ENCODE results near the gene SPATA33.
"Not testable (repeated sequence)": the region's sequence is repeated elsewhere in the genome, so short reads cannot be mapped to it uniquely, and the experiment has no call there.

Gene SPATA33

DNA sequence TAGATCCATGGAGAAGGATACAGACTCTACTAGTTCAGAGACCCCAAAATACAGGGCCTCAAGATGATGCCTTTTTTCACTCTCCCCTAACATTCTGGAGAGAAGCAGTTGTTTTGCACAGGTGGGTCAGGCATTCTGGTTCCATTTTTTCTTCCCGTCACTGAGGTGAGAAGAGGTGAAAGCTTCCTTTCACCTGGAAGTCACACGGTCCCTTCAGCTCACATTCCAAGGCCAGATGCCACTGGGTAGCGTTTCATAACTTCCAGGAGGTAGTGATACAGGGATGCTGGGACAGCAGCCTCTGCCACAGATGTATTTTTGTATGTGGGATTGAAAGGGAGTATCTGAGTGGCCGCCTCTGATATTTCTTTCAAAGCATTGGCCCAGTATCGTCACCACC, 30.8 kb downstream of the SPATA33 start:
- no peak for DNase-seq (ENCODE audit: low spot score in 2 of 2)
- Histone ChIP-seq H3K36me3 (replicated peaks) (peaks cover 26% of the 10 kb centered on the region), H3K4me1 (peaks cover 7% of the 10 kb centered on the region), H3K4me3 (no peak overlapping the region), H3K27me3 (ENCODE audit: low read depth) (no peaks in the 10 kb centered on the region), H3K9me3 (peaks cover 10% of the 10 kb centered on the region)
- in situ Hi-C loops (cut with MboI; ENCODE audit: low sequenced_read_pairs): no loop called here

DNA sequence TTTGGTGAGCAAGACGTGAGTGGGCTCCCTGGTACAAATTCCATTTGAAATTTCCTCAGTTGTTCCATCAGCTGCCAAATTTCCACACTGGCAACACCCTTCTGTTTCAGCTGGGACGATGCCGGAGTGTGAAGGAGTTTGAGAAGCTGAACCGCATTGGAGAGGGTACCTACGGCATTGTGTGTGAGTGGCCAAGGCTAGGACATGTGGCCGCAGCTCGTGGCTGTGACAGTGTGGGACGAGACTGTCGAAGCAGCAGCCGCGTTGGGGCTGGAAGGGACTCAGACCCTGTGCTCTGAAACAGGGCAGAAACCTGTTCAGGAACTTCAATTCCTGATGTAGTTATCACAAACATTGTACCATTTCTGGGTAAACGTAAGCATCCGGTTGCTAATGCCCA, 31.5 kb downstream of the SPATA33 start:
- Histone ChIP-seq H3K9me3 (peaks cover 10% of the 10 kb centered on the region), H3K4me1 (peaks cover 7% of the 10 kb centered on the region), H3K27me3 (ENCODE audit: low read depth) (no peaks in the 10 kb centered on the region), H3K36me3 (replicated peaks) (peaks cover 33% of the 10 kb centered on the region), H3K4me3 (no peak overlapping the region)
- in situ Hi-C loops (cut with MboI; ENCODE audit: low sequenced_read_pairs): no loop called here
- no peak for DNase-seq (ENCODE audit: low spot score in 2 of 2)

DNA sequence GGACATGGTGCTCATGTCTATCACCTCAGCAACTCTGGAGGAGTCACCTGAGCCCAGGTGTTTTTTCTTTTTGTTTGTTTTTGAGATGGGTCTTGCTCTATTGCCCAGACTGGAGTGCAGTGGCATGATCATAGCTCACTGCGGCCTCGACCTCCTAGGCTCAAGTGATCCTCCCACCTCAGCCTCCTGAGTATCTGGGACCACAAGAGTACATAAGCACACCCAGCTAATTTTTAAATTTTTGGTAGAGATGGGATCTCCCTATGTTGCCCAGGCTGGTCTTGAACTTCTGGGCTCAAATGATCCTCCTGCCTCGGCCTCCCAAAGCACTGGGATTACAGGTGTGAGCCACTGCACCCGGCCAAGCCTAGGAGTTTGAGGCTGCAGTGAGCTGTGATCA, 32.0 kb downstream of the SPATA33 start:
- in situ Hi-C loops (cut with MboI; ENCODE audit: low sequenced_read_pairs); H3K27me3 ChIP-seq (ENCODE audit: low read depth); H3K9me3 ChIP-seq; DNase-seq (ENCODE audit: low spot score in 2 of 2); H3K4me3 ChIP-seq; H3K4me1 ChIP-seq: not testable (repeated sequence)
- H3K36me3 ChIP-seq (replicated peaks): peaks cover 36% of the 10 kb centered on the region

DNA sequence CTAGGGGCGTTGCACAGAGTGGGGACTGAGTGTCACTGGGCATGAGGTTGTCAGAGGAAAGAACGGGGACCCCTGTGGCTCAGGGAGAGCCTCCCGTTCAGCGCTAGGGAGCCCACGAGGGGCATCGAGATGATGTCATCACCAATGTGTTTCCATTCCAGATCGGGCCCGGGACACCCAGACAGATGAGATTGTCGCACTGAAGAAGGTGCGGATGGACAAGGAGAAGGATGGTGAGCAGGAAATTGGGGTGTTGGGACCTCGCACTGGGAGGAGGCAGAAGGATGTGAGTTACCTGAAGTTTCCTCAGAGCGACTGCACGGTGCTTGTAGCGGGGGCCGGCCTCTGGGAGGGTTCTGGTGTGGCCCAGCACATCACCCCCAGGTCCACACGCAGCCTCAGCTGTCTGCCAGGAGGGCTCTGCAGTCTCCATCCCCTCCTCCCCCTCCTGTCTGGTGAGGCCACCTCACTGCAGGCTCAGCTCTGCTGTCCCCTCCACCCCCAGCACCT, 32.8 kb downstream of the SPATA33 start:
- peaks cover 5% of the 10 kb centered on the region; the same call in 1 of the 2 replicates for H3K9me3 ChIP-seq
- peaks cover 7% of the 10 kb centered on the region for H3K4me1 ChIP-seq
- no peaks in the 10 kb centered on the region for H3K27me3 ChIP-seq (ENCODE audit: low read depth)
- in situ Hi-C loops (cut with MboI; ENCODE audit: low sequenced_read_pairs): no loop called here
- no peak overlapping the region for H3K4me3 ChIP-seq
- H3K36me3 ChIP-seq (replicated peaks): peaks cover 43% of the 10 kb centered on the region
- no peak for DNase-seq (ENCODE audit: low spot score in 2 of 2)

DNA sequence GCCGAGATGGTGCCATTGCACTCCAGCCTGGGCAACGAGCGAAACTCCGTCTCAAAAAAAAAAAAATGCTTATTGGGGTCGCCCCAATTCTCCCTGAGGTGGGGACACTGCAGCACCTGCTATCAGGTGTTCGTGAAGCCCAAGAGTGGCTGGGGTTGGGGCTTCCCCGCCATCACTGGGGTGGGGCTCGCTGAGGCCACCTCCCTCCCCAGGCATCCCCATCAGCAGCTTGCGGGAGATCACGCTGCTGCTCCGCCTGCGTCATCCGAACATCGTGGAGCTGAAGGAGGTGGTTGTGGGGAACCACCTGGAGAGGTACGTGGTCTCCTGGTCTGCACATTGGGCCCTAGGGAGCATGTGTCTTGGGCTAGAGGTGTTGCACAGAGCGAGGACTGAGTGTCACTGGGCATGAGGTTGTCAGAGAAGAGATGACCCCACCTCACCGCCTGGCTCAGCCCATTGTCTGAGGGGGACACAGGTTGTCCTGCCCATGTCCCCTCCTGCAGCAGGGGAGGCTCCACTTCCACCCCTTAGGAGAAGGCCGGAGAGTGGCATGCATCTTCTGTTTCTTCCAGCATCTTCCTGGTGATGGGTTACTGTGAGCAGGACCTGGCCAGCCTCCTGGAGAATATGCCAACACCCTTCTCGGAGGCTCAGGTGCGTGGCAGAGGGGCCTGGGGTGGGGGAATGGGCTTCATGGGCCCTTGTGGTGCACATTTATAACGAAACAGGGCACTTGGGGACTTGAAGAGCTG, 33.8 kb downstream of the SPATA33 start:
- Histone ChIP-seq H3K36me3 (replicated peaks) (peaks cover 49% of the 10 kb centered on the region), H3K27me3 (ENCODE audit: low read depth) (no peaks in the 10 kb centered on the region), H3K4me3 (no peak overlapping the region), H3K9me3 (no peaks in the 10 kb centered on the region), H3K4me1 (peaks cover 7% of the 10 kb centered on the region)
- no peak for DNase-seq (ENCODE audit: low spot score in 2 of 2)
- in situ Hi-C loops (cut with MboI; ENCODE audit: low sequenced_read_pairs): no loop called here

DNA sequence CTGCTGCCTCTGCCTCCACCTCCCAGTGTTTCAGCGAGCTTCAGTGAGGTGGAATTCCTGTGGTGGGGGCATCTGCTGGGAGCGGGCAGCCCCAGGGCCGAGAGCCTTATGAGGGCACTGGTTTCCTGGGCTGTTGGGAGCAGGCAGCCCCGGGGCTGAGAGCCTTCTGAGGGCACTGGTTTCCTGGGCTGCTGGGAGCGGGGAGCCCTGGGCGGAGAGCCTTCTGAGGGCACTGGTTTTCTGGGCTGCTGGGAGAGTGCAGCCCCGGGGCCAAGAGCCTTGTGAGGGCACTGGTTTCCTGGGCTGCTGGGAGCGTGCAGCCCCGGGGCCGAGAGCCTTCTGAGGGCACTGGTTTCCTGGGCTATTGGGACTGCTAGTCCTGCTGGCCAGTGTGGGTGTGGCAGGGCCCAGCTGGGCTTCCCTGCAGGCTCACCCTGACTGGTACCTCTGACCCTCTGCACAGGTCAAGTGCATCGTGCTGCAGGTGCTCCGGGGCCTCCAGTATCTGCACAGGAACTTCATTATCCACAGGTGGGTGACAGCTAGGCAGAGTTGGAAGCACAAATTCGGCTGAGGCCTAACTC, 34.4 kb downstream of the SPATA33 start:
- peaks cover 49% of the 10 kb centered on the region for H3K36me3 ChIP-seq (replicated peaks)
- no peak for DNase-seq (ENCODE audit: low spot score in 2 of 2)

DNA sequence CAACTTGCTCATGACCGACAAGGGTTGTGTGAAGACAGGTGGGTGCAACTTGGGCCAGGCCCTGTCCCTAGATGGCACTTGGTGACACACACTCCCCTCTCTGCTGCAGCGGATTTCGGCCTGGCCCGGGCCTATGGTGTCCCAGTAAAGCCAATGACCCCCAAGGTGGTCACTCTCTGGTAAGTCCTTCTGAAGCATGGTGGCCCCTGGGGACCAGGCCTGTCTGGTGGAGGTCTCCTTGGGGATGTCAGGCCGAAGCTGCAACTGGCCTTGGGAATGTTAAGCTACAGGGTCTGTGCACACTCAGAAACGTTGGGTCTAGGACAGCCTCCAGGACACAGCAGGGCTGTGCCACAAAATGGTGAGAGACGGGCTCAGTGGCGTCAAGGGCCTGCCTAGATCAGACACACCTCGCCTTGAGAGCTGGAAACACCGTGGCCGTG, 35.7 kb downstream of the SPATA33 start:
- Histone ChIP-seq H3K4me1 (no peaks in the 10 kb centered on the region), H3K36me3 (replicated peaks) (peaks cover 55% of the 10 kb centered on the region), H3K27me3 (ENCODE audit: low read depth) (no peaks in the 10 kb centered on the region), H3K9me3 (no peaks in the 10 kb centered on the region), H3K4me3 (no peak overlapping the region)
- in situ Hi-C loops (cut with MboI; ENCODE audit: low sequenced_read_pairs): no loop called here
- DNase-seq (ENCODE audit: low spot score in 2 of 2): no peak

More for the DNA sequence above, 34.4 kb downstream of the SPATA33 start:
- no peaks in the 10 kb centered on the region for H3K27me3 ChIP-seq (ENCODE audit: low read depth)
- in situ Hi-C loops (cut with MboI; ENCODE audit: low sequenced_read_pairs): no loop called here
- peaks cover 7% of the 10 kb centered on the region for H3K4me1 ChIP-seq
- no peak overlapping the region for H3K4me3 ChIP-seq
- H3K9me3 ChIP-seq: no peaks in the 10 kb centered on the region

DNA sequence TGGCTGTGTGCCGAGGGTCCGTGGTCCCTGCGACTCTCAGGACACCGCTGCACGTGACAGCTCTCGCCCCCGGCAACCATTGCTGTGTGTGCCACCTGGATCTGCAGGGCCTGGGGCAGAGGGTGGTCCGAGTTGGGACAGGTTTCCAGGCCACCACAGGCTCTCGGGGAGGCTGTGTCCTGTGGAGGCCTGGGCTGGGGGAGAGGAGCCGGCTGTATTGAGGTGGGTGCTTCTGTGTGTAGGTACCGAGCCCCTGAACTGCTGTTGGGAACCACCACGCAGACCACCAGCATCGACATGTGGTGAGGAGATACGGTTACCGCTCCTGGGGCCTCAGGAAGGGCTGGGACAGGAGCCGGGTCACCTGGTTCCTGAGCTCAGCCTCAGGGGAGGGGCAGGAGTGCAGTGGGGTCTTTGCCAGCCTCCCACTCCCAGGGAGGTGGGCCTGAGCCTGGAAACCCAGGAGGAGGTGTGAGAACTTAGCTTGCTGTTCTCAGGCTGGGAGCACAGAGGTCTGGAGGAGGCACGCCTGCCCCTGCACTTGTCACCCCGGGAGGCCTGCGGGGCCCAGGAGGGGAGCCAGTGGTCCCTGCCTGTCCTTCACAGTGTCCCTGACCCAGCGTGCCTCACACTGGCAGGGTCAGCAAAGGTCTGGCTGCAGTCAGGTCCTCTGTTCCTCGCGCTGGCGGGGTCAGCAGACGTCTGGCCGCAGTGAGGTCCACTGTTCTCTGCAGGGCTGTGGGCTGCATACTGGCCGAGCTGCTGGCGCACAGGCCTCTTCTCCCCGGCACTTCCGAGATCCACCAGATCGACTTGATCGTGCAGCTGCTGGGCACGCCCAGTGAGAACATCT, 36.5 kb downstream of the SPATA33 start:
- Histone ChIP-seq H3K36me3 (replicated peaks) (peaks cover 57% of the 10 kb centered on the region), H3K9me3 (no peaks in the 10 kb centered on the region), H3K4me3 (no peak overlapping the region), H3K27me3 (ENCODE audit: low read depth) (no peaks in the 10 kb centered on the region), H3K4me1 (no peaks in the 10 kb centered on the region)
- no peak for DNase-seq (ENCODE audit: low spot score in 2 of 2)
- in situ Hi-C loops (cut with MboI; ENCODE audit: low sequenced_read_pairs): no loop called here

DNA sequence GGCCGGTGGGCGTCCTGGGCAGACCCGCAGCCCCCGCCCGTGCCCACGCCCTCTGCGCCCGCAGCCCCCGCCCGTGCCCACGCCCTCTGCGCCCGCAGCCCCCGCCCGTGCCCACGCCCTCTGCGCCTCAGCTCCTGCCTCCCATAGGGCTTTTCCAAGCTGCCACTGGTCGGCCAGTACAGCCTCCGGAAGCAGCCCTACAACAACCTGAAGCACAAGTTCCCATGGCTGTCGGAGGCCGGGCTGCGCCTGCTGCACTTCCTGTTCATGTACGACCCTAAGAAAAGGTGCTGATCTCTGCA, 37.1 kb downstream of the SPATA33 start:
- in situ Hi-C loops (cut with MboI; ENCODE audit: low sequenced_read_pairs); H3K4me1 ChIP-seq; DNase-seq (ENCODE audit: low spot score in 2 of 2); H3K27me3 ChIP-seq (ENCODE audit: low read depth); H3K4me3 ChIP-seq; H3K9me3 ChIP-seq: not testable (repeated sequence)
- H3K36me3 ChIP-seq (replicated peaks): peaks cover 57% of the 10 kb centered on the region

DNA sequence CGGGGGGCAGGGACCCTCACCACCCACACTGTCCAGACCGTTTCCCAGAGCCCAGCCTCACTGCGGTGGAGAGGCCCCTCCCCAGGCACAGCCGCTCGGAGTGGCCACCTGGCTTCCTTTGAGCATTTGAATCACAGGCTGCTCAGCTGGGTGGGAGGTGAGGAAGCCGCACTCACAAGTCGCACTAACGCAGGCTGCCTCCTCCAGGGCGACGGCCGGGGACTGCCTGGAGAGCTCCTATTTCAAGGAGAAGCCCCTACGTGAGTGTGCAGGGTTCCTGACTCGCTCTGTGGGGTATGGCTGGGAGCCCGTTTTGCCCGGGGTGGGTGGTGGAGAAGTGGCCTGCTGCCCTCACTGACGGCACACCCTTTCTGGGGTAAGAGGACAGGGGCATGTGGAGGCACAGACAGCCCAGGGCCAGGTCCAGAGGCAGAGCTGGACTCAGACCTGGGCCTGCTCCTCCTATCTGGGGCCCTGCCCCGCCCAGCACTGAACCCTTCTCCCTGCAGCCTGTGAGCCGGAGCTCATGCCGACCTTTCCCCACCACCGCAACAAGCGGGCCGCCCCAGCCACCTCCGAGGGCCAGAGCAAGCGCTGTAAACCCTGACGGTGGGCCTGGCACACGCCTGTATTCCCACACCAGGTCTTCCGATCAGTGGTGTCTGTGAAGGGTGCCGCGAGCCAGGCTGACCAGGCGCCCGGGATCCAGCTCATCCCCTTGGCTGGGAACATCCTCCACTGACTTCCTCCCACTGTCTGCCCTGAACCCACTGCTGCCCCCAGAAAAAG, 37.6 kb downstream of the SPATA33 start:
- no peak overlapping the region for H3K4me3 ChIP-seq
- H3K4me1 ChIP-seq: peaks cover 5% of the 10 kb centered on the region
- no peak for DNase-seq (ENCODE audit: low spot score in 2 of 2)
- peaks cover 53% of the 10 kb centered on the region for H3K36me3 ChIP-seq (replicated peaks)
- in situ Hi-C loops (cut with MboI; ENCODE audit: low sequenced_read_pairs): no loop called here
- H3K27me3 ChIP-seq (ENCODE audit: low read depth): no peaks in the 10 kb centered on the region
- no peaks in the 10 kb centered on the region for H3K9me3 ChIP-seq

DNA sequence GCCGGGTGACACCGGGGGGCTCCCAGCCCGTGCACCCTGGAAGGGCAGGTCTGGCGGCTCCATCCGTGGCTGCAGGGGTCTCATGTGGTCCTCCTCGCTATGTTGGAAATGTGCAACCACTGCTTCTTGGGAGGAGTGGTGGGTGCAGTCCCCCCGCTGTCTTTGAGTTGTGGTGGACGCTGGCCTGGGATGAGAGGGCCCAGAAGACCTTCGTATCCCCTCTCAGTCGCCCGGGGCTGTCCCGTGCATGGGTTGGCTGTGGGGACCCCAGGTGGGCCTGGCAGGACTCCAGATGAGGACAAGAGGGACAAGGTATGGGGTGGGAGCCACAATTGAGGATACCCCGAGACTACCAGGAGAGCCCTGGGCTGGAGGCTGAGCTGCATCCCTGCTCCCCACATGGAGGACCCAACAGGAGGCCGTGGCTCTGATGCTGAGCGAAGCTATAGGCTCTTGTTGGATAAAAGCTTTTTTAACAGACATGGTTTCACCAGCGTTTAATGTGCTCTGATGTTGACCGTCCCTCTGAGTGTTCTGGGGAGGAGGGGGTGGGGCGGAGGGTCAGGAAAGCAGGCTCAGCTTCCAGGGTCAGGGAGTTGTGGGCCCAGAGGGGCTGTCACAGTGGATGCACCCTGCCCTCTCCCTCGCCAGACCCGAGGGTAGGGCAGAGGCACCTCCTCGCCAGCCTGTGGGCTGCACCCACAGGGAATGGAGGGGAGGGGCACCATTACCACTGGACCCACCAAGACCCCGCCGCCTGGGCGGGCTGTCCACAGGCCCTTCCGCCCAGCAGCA, 38.4 kb downstream of the SPATA33 start:
- Histone ChIP-seq H3K4me3 (no peak overlapping the region), H3K9me3 (no peaks in the 10 kb centered on the region), H3K27me3 (ENCODE audit: low read depth) (no peaks in the 10 kb centered on the region), H3K4me1 (peaks cover 10% of the 10 kb centered on the region), H3K36me3 (replicated peaks) (peaks cover 47% of the 10 kb centered on the region)
- no peak for DNase-seq (ENCODE audit: low spot score in 2 of 2)
- in situ Hi-C loops (cut with MboI; ENCODE audit: low sequenced_read_pairs): no loop called here

DNA sequence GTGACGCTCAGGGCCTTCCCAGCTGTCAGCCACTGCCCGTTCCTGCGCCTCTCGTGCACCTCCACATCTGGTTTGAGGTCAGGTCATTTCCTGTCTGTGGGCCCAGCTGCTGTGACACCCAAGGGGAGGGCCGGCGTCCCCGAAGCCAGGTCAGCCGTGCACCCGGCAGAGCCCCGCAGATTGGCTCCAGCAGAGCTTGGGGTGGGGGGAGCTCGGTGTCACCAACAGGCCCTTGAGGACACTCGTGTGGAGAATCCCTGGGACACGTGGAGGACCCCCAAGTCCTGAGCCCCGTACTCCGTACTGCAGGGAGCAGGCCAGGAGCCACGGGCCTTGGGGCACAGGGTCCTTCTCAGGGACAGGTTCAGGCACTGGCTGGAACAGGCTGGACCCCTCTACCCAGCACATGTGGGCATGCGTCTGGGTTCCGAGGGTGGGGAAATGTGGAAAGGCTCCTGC, 39.1 kb downstream of the SPATA33 start:
- DNase-seq (ENCODE audit: low spot score in 2 of 2): no peak
- Histone ChIP-seq H3K9me3 (no peaks in the 10 kb centered on the region), H3K4me1 (peaks cover 10% of the 10 kb centered on the region), H3K36me3 (replicated peaks) (peaks cover 43% of the 10 kb centered on the region), H3K27me3 (ENCODE audit: low read depth) (no peaks in the 10 kb centered on the region), H3K4me3 (no peak overlapping the region)
- in situ Hi-C loops (cut with MboI; ENCODE audit: low sequenced_read_pairs): no loop called here

DNA sequence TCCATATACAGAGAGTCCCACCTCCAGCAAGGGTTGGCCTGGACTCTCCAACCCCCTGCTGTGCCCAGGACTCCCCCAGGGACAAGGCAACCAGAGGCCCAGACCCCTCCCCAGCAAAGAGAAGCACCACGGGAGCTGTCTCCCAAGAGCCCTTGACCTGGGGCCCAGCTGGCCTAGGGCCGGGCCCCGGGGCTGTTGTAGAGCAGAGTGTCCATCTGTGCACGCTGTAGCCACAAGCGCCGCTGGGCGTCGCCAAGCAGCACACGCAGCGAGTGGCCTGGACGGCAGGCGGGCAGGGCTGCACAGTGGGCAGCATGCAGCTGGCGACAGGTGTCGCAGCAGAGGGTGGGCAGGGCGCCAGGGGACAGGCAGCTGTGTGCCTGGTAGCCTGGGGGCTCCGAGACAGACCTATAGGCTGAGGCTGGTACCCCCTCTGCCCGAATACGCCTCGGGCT, 39.6 kb downstream of the SPATA33 start:
- Histone ChIP-seq H3K9me3 (no peaks in the 10 kb centered on the region), H3K4me3 (no peak overlapping the region), H3K36me3 (replicated peaks) (peaks cover 41% of the 10 kb centered on the region), H3K4me1 (peaks cover 12% of the 10 kb centered on the region), H3K27me3 (ENCODE audit: low read depth) (no peaks in the 10 kb centered on the region)
- DNase-seq (ENCODE audit: low spot score in 2 of 2): no peak
- in situ Hi-C loops (cut with MboI; ENCODE audit: low sequenced_read_pairs): no loop called here
